Skeletal muscle cell (primary cell): Measurements from ENCODE around the gene MRPS9.

Source experiments
- DNase-seq: peaks from one replicate; pipeline ENCODE4 v3.0.0-alpha.2; 2010; ENCODE audit warnings: low read depth
- H3K4me3 ChIP-seq: 2 replicates; pipeline ENCODE4 v1.5.1; 2011; ENCODE audit warnings: low read depth, mild to moderate bottlenecking, control low read depth, low read length, moderate library complexity

MRPS9 gene

GRCh38 chr2:105073591-105073990 is 35.7 kb downstream of the MRPS9 start:
- no peak overlapping the region for H3K4me3 ChIP-seq
- no peak for DNase-seq

GRCh38 chr2:105076121-105076520 is 38.3 kb downstream of the MRPS9 start:
- DNase-seq = no peak
- H3K4me3 ChIP-seq = no peak overlapping the region

GRCh38 chr2:105078906-105079495 is 41.1 kb downstream of the MRPS9 start:
- DNase-seq = no peak
- no peak overlapping the region for H3K4me3 ChIP-seq

GRCh38 chr2:105080461-105080860 is 42.6 kb downstream of the MRPS9 start:
- DNase-seq = no peak
- no peak overlapping the region for H3K4me3 ChIP-seq

- no peak overlapping the region for H3K4me3 ChIP-seq
- no peak for DNase-seq
These were observed 43.2 kb downstream of the MRPS9 start for GRCh38 chr2:105081006-105081601.

- DNase-seq = no peak
- no peak overlapping the region for H3K4me3 ChIP-seq
These were observed 44.2 kb downstream of the MRPS9 start for GRCh38 chr2:105082107-105082506.

GRCh38 chr2:105085525-105085924 is 47.7 kb downstream of the MRPS9 start:
- no peak overlapping the region for H3K4me3 ChIP-seq
- DNase-seq = no peak

GRCh38 chr2:105087273-105087672 is 49.4 kb downstream of the MRPS9 start:
- H3K4me3 ChIP-seq = no peak overlapping the region
- DNase-seq = no peak

GRCh38 chr2:105090091-105090490 is 52.2 kb downstream of the MRPS9 start:
- no peak for DNase-seq
- H3K4me3 ChIP-seq = no peak overlapping the region

- no peak overlapping the region for H3K4me3 ChIP-seq
- no peak for DNase-seq
These were observed 54.9 kb downstream of the MRPS9 start for GRCh38 chr2:105092797-105093196.

GRCh38 chr2:105099153-105099552 is 61.3 kb downstream of the MRPS9 start:
- no peak overlapping the region for H3K4me3 ChIP-seq
- no peak for DNase-seq

- no peak overlapping the region for H3K4me3 ChIP-seq
- DNase-seq = no peak
These were observed 62.4 kb downstream of the MRPS9 start for GRCh38 chr2:105100046-105100840.

- DNase-seq = no peak
- H3K4me3 ChIP-seq = no peak overlapping the region
These were observed 64.1 kb downstream of the MRPS9 start for GRCh38 chr2:105102001-105102400.

GRCh38 chr2:105102963-105103421 is 65.1 kb downstream of the MRPS9 start:
- H3K4me3 ChIP-seq = no peak overlapping the region
- peak; percentile 42 for DNase-seq

- no peak for DNase-seq
- no peak overlapping the region for H3K4me3 ChIP-seq
These were observed 65.6 kb downstream of the MRPS9 start for GRCh38 chr2:105103481-105103880.

GRCh38 chr2:105104208-105104731 is 66.4 kb downstream of the MRPS9 start:
- H3K4me3 ChIP-seq = no peak overlapping the region
- DNase-seq = peak; percentile 36

GRCh38 chr2:105110295-105110829 is 72.5 kb downstream of the MRPS9 start:
- no peak for DNase-seq
- no peak overlapping the region for H3K4me3 ChIP-seq

- H3K4me3 ChIP-seq = no peak overlapping the region
- DNase-seq = no peak
These were observed 73.7 kb downstream of the MRPS9 start for GRCh38 chr2:105111365-105112150.

GRCh38 chr2:105112345-105112744 is 74.5 kb downstream of the MRPS9 start:
- DNase-seq = no peak
- no peak overlapping the region for H3K4me3 ChIP-seq
